ENCODE measurements around the gene SPTLC3.

GRCh38 chr20:12961725-12962124 is 47.0 kb upstream of the SPTLC3 start:
- TF ChIP-seq, protein P1, sequence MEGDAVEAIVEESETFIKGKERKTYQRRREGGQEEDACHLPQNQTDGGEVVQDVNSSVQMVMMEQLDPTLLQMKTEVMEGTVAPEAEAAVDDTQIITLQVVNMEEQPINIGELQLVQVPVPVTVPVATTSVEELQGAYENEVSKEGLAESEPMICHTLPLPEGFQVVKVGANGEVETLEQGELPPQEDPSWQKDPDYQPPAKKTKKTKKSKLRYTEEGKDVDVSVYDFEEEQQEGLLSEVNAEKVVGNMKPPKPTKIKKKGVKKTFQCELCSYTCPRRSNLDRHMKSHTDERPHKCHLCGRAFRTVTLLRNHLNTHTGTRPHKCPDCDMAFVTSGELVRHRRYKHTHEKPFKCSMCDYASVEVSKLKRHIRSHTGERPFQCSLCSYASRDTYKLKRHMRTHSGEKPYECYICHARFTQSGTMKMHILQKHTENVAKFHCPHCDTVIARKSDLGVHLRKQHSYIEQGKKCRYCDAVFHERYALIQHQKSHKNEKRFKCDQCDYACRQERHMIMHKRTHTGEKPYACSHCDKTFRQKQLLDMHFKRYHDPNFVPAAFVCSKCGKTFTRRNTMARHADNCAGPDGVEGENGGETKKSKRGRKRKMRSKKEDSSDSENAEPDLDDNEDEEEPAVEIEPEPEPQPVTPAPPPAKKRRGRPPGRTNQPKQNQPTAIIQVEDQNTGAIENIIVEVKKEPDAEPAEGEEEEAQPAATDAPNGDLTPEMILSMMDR (IDR thresholded peaks at IDR 0.05): no peak
- TF ChIP-seq POLR2A (IDR thresholded peaks at IDR 0.05): no peak
- no peak for TF ChIP-seq POLR2AphosphoS5 (IDR thresholded peaks at IDR 0.05)

Measured in breast epithelium (tissue), 3 donors.